Mesodermal cell (in vitro differentiated cells): ENCODE data around the gene PCSK6.

Experiments
- H3K27ac ChIP-seq: 2 replicates; pipeline ENCODE4 v1.7.0; 2013; ENCODE audit warnings: mild to moderate bottlenecking, low read depth, low read length, moderate library complexity; ENCODE audit not compliant: severe bottlenecking
- H3K36me3 ChIP-seq: 2 replicates; pipeline ENCODE4 v1.7.1; 2013; ENCODE audit warnings: mild to moderate bottlenecking, low read length, moderate library complexity; ENCODE audit not compliant: control insufficient read depth, insufficient read depth
- H3K4me1 ChIP-seq: one replicate; pipeline ENCODE4 v1.7.1; 2013; ENCODE audit warnings: mild to moderate bottlenecking, low read length; ENCODE audit not compliant: insufficient read depth, control insufficient read depth, poor library complexity, severe bottlenecking
- H3K4me3 ChIP-seq: 2 replicates; pipeline ENCODE4 v1.7.0; 2013; ENCODE audit warnings: low read length, control low read depth, mild to moderate bottlenecking; ENCODE audit not compliant: insufficient read depth, poor library complexity, severe bottlenecking; ENCODE audit errors: extremely low read depth
- H3K9me3 ChIP-seq: 2 replicates; pipeline ENCODE4 v1.7.1; 2013; ENCODE audit warnings: mild to moderate bottlenecking, low read length, moderate library complexity; ENCODE audit not compliant: control insufficient read depth
- WGBS, 2 experiments: methylation state at CpG; one replicate each; pipeline ENCODE4 v1.1.5; 2013; ENCODE audit warnings: missing lambda C conversion rate in 2 of 2; ENCODE audit not compliant: insufficient coverage in 2 of 2; 5-methylcytosine and 5-hydroxymethylcytosine counted together

Gene PCSK6

DNA sequence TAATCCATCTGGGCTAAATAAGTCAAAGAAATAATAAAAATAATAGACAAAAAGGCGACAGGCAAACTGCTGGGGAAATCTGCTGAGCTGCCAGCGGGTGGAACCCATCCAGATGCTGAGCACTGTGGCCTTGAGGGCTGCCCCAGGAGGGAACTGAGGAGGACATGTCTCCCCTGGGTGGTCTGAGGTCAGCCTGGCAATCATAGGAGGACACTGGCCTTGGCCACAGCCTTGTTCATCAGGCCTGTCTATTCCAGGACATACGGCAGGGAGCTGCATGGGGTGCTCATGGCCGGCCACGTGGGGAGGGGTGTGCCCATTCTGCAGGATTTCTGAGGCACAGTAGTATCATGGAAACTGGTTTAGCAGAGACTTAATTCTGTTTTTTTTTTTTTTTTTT, 173.0 kb downstream of the PCSK6 start:
- Histone ChIP-seq H3K4me1 (no peaks in the 10 kb centered on the region), H3K27ac (no peak overlapping the region), H3K4me3 (no peak overlapping the region), H3K9me3 (no peaks in the 10 kb centered on the region), H3K36me3 (no peaks in the 10 kb centered on the region)
- WGBS, 2 experiments: 84 to 93% methylated on average over 2 to 5 of the region's 5 CpGs

DNA sequence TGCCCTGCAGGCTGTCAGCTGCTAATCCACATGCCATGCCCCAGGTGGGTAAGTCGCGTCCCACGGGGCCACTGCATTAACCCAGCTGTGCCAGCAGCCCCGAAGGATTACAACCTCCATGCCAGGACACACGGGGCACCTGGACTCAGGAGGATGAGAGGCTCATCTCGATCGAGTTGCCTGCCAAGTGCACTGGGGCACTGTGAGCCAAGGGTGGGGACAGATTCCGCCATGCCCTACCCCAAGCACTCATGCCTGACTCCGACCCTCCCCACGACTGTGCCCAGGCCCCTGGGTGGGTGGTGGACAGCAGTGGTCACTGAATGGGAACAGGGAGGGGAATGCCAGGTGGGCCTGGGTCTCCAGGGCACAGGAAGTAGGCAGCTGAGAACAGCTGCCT, 173.8 kb downstream of the PCSK6 start:
- H3K36me3 ChIP-seq: no peaks in the 10 kb centered on the region
- WGBS, 2 experiments: 95 to 98% methylated on average over 7 of the region's 10 CpGs
- no peak overlapping the region for H3K4me3 ChIP-seq
- H3K9me3 ChIP-seq: no peaks in the 10 kb centered on the region
- H3K4me1 ChIP-seq: no peaks in the 10 kb centered on the region
- no peak overlapping the region for H3K27ac ChIP-seq

DNA sequence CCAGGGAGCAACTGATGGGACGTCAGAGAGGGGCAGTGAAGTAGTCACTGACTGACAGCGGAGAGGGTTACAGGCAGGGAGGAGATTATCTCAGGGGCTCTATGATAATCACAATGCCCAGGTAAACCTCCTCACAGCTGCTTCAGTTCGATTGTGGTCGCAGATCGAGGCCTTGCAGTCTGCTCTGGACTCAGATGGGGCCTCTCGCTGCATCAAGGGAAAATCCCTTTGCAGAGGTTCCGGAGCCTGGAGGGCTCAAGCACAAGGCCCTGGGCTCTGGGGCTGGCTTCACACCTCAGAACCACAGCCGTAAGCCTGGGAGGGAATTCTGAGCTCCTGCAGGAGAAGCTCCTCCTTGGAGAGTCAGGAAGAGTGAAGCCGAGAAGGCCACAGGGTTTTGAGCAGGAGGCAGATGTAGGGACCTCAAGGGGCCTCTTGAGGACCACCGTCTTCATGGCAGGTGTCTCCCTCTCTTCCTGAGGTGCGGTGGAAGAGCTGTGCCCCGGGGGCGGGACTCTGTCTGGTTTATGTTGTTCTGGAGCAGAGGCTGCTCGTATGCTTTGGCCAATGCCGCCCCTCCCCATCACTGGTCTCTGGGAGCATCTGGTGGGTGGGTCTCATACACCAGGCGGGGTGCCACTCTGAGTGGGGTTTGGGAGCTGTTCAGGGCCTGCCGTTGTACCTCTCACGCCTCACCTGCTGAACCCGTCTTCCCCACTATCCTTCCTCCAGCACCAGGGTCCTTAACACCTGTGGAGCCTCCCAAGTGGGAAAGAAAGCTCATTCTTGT, 175.0 kb downstream of the PCSK6 start:
- H3K4me1 ChIP-seq: no peaks in the 10 kb centered on the region
- no peaks in the 10 kb centered on the region for H3K36me3 ChIP-seq
- no peak overlapping the region for H3K4me3 ChIP-seq
- no peak overlapping the region for H3K27ac ChIP-seq
- H3K9me3 ChIP-seq: no peaks in the 10 kb centered on the region
- 79 to 94% methylated on average over 10 to 14 of the region's 19 CpGs for WGBS, 2 experiments

- Histone ChIP-seq H3K4me3 (no peak overlapping the region), H3K9me3 (no peaks in the 10 kb centered on the region), H3K27ac (no peak overlapping the region), H3K4me1 (no peaks in the 10 kb centered on the region), H3K36me3 (no peaks in the 10 kb centered on the region)
- WGBS, 2 experiments: 82 to 86% methylated on average over 20 to 21 of the region's 21 CpGs
Measured at GRCh38 chr15:101313041-101313761, 176.3 kb downstream of the PCSK6 start.

- H3K4me1 ChIP-seq: no peaks in the 10 kb centered on the region
- 95 to 98% methylated on average over 7 of the region's 7 CpGs for WGBS, 2 experiments
Measured at GRCh38 chr15:101310508-101310907, 179.0 kb downstream of the PCSK6 start.

GRCh38 chr15:101310161-101310480, 179.4 kb downstream of the PCSK6 start:
- H3K36me3 ChIP-seq: no peaks in the 10 kb centered on the region
- 90 to 98% methylated on average over 7 of the region's 7 CpGs for WGBS, 2 experiments

More at GRCh38 chr15:101310508-101310907, 179.0 kb downstream of the PCSK6 start:
- Histone ChIP-seq H3K27ac (no peak overlapping the region), H3K36me3 (no peaks in the 10 kb centered on the region), H3K4me3 (no peak overlapping the region), H3K9me3 (no peaks in the 10 kb centered on the region)

DNA sequence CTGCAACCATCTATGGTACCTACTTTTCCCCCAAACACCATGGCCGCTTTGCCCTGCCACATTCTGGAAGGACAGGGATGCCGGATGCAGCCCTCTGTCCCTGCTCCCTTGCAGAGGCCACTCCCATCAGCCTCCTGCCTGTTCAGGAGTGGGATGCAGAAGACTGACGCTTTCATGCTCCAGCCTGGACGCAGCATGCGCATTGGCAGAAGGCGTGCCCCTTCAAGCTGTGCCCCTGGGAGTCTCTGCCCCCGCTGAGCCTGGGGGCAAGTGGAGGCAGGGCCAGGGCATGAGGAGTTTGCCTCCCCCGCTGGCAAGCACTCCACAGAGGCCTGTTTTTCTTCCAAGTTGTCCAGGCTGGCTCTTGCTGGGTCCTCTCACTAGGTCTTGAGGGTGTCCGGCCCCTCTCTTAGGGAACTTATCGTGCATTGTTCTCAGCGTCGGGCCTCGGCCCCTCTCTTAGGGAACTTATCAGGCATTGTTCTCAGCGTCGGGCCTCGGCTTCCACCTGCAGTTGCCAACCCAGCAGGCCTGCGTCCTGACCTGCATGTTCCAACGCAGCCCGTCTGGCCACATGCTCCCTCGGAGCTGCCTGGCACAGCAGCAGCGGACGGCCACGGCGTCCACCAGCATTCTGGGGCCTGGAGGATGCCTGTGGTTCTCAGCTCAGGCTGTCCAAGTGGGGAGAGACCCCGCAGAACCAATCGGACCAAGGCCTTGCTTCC, 179.9 kb downstream of the PCSK6 start:
- WGBS, 2 experiments: 87 to 89% methylated on average over 24 to 25 of the region's 26 CpGs
- H3K4me3 ChIP-seq: no peak overlapping the region
- no peaks in the 10 kb centered on the region for H3K4me1 ChIP-seq
- no peaks in the 10 kb centered on the region for H3K36me3 ChIP-seq
- no peaks in the 10 kb centered on the region for H3K9me3 ChIP-seq
- no peak overlapping the region for H3K27ac ChIP-seq

More at GRCh38 chr15:101310161-101310480, 179.4 kb downstream of the PCSK6 start:
- Histone ChIP-seq H3K4me1 (no peaks in the 10 kb centered on the region), H3K27ac (no peak overlapping the region), H3K9me3 (no peaks in the 10 kb centered on the region), H3K4me3 (no peak overlapping the region)

DNA sequence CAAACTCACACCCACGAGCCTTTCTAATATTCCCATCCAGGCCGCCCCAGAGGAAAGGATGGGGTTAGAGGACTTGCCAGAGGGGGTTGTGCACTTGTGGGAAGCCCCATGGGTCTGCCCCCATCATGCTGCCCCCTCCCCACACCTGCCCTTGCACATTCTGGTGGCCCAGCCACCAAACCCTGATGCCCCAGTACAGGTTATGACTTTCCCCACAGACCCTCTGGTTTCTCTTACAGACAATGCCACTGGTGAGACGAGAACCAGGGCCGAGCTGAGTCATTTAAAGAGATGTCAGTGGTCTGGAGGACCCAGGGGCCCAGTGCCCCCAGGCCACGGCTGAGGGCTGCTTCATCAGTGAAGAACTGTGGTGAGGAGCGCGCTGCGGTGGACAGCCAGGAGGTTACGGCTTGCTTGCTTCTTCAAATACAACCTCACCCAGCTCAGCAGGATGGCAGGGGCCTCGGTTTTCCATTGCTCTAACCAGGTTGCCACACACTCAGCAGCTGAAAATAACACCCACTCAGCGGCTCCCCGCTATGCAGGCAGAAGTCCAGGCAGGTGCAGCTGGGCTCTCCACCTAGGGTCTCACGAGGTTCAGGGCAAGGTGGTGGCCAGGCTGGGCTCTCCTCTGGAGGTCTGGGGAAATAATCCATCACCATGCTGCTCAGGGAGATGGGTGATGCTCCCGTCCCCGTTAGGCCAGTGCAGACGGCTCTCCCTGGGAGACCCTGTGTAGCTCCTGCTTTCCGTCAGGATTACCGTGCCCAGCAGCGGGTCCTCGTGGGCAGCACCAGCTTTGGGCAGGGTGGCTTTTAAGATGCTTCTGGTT, 180.7 kb downstream of the PCSK6 start:
- H3K27ac ChIP-seq: no peak overlapping the region
- no peaks in the 10 kb centered on the region for H3K36me3 ChIP-seq
- H3K4me1 ChIP-seq: no peaks in the 10 kb centered on the region
- 91 to 93% methylated on average over 15 to 18 of the region's 20 CpGs for WGBS, 2 experiments
- no peaks in the 10 kb centered on the region for H3K9me3 ChIP-seq
- no peak overlapping the region for H3K4me3 ChIP-seq

- Histone ChIP-seq H3K27ac (no peak overlapping the region), H3K4me1 (no peaks in the 10 kb centered on the region), H3K4me3 (no peak overlapping the region), H3K9me3 (no peaks in the 10 kb centered on the region), H3K36me3 (no peaks in the 10 kb centered on the region)
- WGBS, 2 experiments: 83 to 84% methylated on average over 13 to 15 of the region's 16 CpGs
Measured at GRCh38 chr15:101307897-101308603, 181.5 kb downstream of the PCSK6 start.
